ENCODE measurements around the gene SLC4A9.

DNA sequence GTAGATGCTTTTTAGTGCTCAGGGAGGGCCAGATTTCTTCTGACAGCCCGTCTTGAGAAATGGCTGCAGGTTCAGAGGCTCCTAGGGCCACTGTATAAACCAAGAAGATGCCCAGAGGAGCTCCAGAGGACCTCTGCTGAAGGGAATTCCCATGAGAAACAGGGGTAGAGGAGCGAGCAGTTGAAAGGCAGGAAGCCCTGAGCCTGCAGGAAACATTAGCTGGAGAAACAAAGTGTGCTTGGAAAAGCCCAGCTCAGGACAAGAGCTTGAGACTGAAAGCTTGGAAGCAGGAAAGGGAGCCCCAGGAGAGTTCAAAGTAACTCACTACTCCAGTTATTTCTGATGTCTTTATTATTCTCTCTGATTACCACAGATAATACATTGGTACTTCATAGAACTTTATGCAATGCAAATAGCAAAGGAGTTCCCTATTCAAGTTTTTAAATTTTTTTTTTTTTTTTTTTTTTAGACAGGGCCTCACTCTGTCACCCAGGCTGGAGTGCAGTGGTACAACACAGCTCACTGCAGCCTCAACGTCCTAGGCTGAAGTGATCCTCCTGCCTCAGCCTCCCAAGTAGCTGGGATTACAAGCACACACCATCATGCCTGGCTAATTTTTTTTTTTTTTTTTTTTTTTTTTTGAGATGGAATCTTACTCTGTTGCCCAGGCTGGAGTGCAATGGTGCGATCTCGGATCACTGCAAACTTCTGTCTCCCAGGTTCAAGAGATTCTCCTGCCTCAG, 30.1 kb upstream of the SLC4A9 start:
- TF ChIP-seq, protein P1, sequence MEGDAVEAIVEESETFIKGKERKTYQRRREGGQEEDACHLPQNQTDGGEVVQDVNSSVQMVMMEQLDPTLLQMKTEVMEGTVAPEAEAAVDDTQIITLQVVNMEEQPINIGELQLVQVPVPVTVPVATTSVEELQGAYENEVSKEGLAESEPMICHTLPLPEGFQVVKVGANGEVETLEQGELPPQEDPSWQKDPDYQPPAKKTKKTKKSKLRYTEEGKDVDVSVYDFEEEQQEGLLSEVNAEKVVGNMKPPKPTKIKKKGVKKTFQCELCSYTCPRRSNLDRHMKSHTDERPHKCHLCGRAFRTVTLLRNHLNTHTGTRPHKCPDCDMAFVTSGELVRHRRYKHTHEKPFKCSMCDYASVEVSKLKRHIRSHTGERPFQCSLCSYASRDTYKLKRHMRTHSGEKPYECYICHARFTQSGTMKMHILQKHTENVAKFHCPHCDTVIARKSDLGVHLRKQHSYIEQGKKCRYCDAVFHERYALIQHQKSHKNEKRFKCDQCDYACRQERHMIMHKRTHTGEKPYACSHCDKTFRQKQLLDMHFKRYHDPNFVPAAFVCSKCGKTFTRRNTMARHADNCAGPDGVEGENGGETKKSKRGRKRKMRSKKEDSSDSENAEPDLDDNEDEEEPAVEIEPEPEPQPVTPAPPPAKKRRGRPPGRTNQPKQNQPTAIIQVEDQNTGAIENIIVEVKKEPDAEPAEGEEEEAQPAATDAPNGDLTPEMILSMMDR (IDR thresholded peaks at IDR 0.05; ENCODE audit: low read depth, low read length, missing input control), result no peak
- no peak for TF ChIP-seq FOXA1 (IDR thresholded peaks at IDR 0.05)
- TF ChIP-seq, protein P2, sequence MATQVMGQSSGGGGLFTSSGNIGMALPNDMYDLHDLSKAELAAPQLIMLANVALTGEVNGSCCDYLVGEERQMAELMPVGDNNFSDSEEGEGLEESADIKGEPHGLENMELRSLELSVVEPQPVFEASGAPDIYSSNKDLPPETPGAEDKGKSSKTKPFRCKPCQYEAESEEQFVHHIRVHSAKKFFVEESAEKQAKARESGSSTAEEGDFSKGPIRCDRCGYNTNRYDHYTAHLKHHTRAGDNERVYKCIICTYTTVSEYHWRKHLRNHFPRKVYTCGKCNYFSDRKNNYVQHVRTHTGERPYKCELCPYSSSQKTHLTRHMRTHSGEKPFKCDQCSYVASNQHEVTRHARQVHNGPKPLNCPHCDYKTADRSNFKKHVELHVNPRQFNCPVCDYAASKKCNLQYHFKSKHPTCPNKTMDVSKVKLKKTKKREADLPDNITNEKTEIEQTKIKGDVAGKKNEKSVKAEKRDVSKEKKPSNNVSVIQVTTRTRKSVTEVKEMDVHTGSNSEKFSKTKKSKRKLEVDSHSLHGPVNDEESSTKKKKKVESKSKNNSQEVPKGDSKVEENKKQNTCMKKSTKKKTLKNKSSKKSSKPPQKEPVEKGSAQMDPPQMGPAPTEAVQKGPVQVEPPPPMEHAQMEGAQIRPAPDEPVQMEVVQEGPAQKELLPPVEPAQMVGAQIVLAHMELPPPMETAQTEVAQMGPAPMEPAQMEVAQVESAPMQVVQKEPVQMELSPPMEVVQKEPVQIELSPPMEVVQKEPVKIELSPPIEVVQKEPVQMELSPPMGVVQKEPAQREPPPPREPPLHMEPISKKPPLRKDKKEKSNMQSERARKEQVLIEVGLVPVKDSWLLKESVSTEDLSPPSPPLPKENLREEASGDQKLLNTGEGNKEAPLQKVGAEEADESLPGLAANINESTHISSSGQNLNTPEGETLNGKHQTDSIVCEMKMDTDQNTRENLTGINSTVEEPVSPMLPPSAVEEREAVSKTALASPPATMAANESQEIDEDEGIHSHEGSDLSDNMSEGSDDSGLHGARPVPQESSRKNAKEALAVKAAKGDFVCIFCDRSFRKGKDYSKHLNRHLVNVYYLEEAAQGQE (IDR thresholded peaks at IDR 0.05), result no peak
- no peak for TF ChIP-seq JUND (IDR thresholded peaks at IDR 0.05)
- TF ChIP-seq RXRA (IDR thresholded peaks at IDR 0.05), result no peak
- no peak for TF ChIP-seq TAF1 (conservative IDR thresholded peaks at IDR 0.05)
- TF ChIP-seq, protein P3, sequence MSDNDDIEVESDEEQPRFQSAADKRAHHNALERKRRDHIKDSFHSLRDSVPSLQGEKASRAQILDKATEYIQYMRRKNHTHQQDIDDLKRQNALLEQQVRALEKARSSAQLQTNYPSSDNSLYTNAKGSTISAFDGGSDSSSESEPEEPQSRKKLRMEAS (IDR thresholded peaks at IDR 0.05), result no peak
- no peak for TF ChIP-seq SP1 (IDR thresholded peaks at IDR 0.05)
- TF ChIP-seq EGR1 (IDR thresholded peaks at IDR 0.05; ENCODE audit: low read depth in 2 of 2), result no peak
